Astrocyte (in vitro differentiated cells and primary cell): Measurements from ENCODE around the gene CCDC197.

Experiments
- CTCF ChIP-seq: IDR thresholded peaks from 2 replicates; pipeline ENCODE4 v1.5.1; 2011; ENCODE audit warnings: low read depth, mild to moderate bottlenecking, inconsistent platforms, low read length, moderate library complexity; ENCODE audit not compliant: insufficient read depth
- EZH2 ChIP-seq: IDR thresholded peaks from 2 replicates; pipeline ENCODE4 v1.6.1; 2012; ENCODE audit warnings: mild to moderate bottlenecking, low read length, inconsistent platforms; ENCODE audit not compliant: insufficient read depth

DNA sequence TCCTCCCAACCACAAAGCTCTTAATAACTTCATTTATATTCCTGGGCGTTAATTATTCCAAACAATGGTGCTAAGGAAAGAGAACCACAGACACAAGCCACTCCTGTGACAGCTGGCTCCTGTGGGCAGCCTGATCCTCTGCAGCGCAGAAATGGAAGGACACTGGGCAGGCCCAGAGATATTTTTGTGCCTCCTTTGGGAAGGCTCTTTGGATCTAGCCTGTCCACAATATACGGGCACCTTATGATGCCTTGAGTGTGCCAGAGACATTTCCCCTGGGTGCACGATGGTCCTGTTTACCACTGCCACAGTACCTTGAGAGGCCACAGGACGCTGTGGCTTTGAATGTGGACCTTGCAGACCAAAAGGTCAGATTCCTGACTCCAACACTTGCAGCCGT lies 22.8 kb upstream of the CCDC197 start:
- no peak for TF ChIP-seq CTCF
- TF ChIP-seq EZH2 = no peak
